ENCODE data around the gene AUTS2.

The AUTS2 gene

GRCh38 chr7:69844264-69844868 lies 246.1 kb downstream of the AUTS2 start:
- no peaks in the 10 kb centered on the region for H3K9me3 ChIP-seq (ENCODE audit: insufficient read depth, low read depth, low read length)
- no peak overlapping the region for H3K9ac ChIP-seq (ENCODE audit: low read depth, low read length)
- 94% methylated on average over 3 of the region's 4 CpGs for WGBS
- H3K27me3 ChIP-seq (ENCODE audit: insufficient read depth, low read length) = no peaks in the 10 kb centered on the region
- no peak overlapping the region for H3K4me3 ChIP-seq (ENCODE audit: low read length)
- no peak overlapping the region for H3K27ac ChIP-seq (ENCODE audit: low read depth, low read length)
- peaks cover 23% of the 10 kb centered on the region for H3K4me1 ChIP-seq (ENCODE audit: insufficient read depth, low read length)
- no peaks in the 10 kb centered on the region for H3K36me3 ChIP-seq (ENCODE audit: insufficient read depth, low read length)

GRCh38 chr7:69845721-69846495 lies 247.6 kb downstream of the AUTS2 start:
- Histone ChIP-seq H3K9ac (ENCODE audit: low read depth, low read length) (no peak overlapping the region), H3K4me3 (ENCODE audit: low read length) (no peak overlapping the region), H3K9me3 (ENCODE audit: insufficient read depth, low read depth, low read length) (no peaks in the 10 kb centered on the region), H3K36me3 (ENCODE audit: insufficient read depth, low read length) (no peaks in the 10 kb centered on the region), H3K27ac (ENCODE audit: low read depth, low read length) (no peak overlapping the region), H3K27me3 (ENCODE audit: insufficient read depth, low read length) (no peaks in the 10 kb centered on the region), H3K4me1 (ENCODE audit: insufficient read depth, low read length) (peaks cover 7% of the 10 kb centered on the region; the same call in 1 of the 2 replicates)
- 92% methylated on average over 3 of the region's 3 CpGs for WGBS

GRCh38 chr7:69847921-69848612 lies 249.8 kb downstream of the AUTS2 start:
- Histone ChIP-seq H3K4me3 (ENCODE audit: low read length) (no peak overlapping the region), H3K9ac (ENCODE audit: low read depth, low read length) (no peak overlapping the region), H3K27me3 (ENCODE audit: insufficient read depth, low read length) (no peaks in the 10 kb centered on the region), H3K27ac (ENCODE audit: low read depth, low read length) (no peak overlapping the region), H3K4me1 (ENCODE audit: insufficient read depth, low read length) (no peaks in the 10 kb centered on the region), H3K36me3 (ENCODE audit: insufficient read depth, low read length) (no peaks in the 10 kb centered on the region), H3K9me3 (ENCODE audit: insufficient read depth, low read depth, low read length) (no peaks in the 10 kb centered on the region)
- WGBS = 95% methylated on average over 6 of the region's 6 CpGs

GRCh38 chr7:69849268-69849667 lies 251.0 kb downstream of the AUTS2 start:
- Histone ChIP-seq H3K9ac (ENCODE audit: low read depth, low read length) (no peak overlapping the region), H3K4me1 (ENCODE audit: insufficient read depth, low read length) (no peaks in the 10 kb centered on the region), H3K36me3 (ENCODE audit: insufficient read depth, low read length) (no peaks in the 10 kb centered on the region), H3K27me3 (ENCODE audit: insufficient read depth, low read length) (no peaks in the 10 kb centered on the region), H3K4me3 (ENCODE audit: low read length) (no peak overlapping the region), H3K27ac (ENCODE audit: low read depth, low read length) (no peak overlapping the region), H3K9me3 (ENCODE audit: insufficient read depth, low read depth, low read length) (no peaks in the 10 kb centered on the region)
- 95% methylated on average over 2 of the region's 2 CpGs for WGBS

GRCh38 chr7:69857014-69857413 lies 258.7 kb downstream of the AUTS2 start:
- Histone ChIP-seq H3K4me1 (ENCODE audit: insufficient read depth, low read length) (peaks cover 38% of the 10 kb centered on the region), H3K9ac (ENCODE audit: low read depth, low read length) (no peak overlapping the region), H3K4me3 (ENCODE audit: low read length) (no peak overlapping the region), H3K27ac (ENCODE audit: low read depth, low read length) (no peak overlapping the region), H3K36me3 (ENCODE audit: insufficient read depth, low read length) (no peaks in the 10 kb centered on the region), H3K9me3 (ENCODE audit: insufficient read depth, low read depth, low read length) (no peaks in the 10 kb centered on the region), H3K27me3 (ENCODE audit: insufficient read depth, low read length) (no peaks in the 10 kb centered on the region)
- 95% methylated on average over 6 of the region's 6 CpGs for WGBS

GRCh38 chr7:69858471-69858870 lies 260.2 kb downstream of the AUTS2 start:
- Histone ChIP-seq H3K9me3 (ENCODE audit: insufficient read depth, low read depth, low read length) (no peaks in the 10 kb centered on the region), H3K27me3 (ENCODE audit: insufficient read depth, low read length) (no peaks in the 10 kb centered on the region), H3K9ac (ENCODE audit: low read depth, low read length) (no peak overlapping the region), H3K27ac (ENCODE audit: low read depth, low read length) (no peak overlapping the region; the same call in 1 of the 2 replicates), H3K4me3 (ENCODE audit: low read length) (no peak overlapping the region), H3K4me1 (ENCODE audit: insufficient read depth, low read length) (peaks cover 44% of the 10 kb centered on the region), H3K36me3 (ENCODE audit: insufficient read depth, low read length) (no peaks in the 10 kb centered on the region)
- 67% methylated on average over 1 of the region's 1 CpG for WGBS

GRCh38 chr7:69859342-69859741 lies 261.1 kb downstream of the AUTS2 start:
- Histone ChIP-seq H3K9ac (ENCODE audit: low read depth, low read length) (no peak overlapping the region), H3K36me3 (ENCODE audit: insufficient read depth, low read length) (no peaks in the 10 kb centered on the region), H3K27me3 (ENCODE audit: insufficient read depth, low read length) (no peaks in the 10 kb centered on the region), H3K27ac (ENCODE audit: low read depth, low read length) (no peak overlapping the region), H3K9me3 (ENCODE audit: insufficient read depth, low read depth, low read length) (no peaks in the 10 kb centered on the region), H3K4me3 (ENCODE audit: low read length) (no peak overlapping the region), H3K4me1 (ENCODE audit: insufficient read depth, low read length) (peaks cover 44% of the 10 kb centered on the region)
- WGBS = no CpG with 5 or more reads among the region's 1 CpG

GRCh38 chr7:69860486-69860885 lies 262.2 kb downstream of the AUTS2 start:
- Histone ChIP-seq H3K36me3 (ENCODE audit: insufficient read depth, low read length) (no peaks in the 10 kb centered on the region), H3K27me3 (ENCODE audit: insufficient read depth, low read length) (no peaks in the 10 kb centered on the region), H3K4me1 (ENCODE audit: insufficient read depth, low read length) (peaks cover 44% of the 10 kb centered on the region), H3K4me3 (ENCODE audit: low read length) (no peak overlapping the region), H3K9ac (ENCODE audit: low read depth, low read length) (no peak overlapping the region), H3K27ac (ENCODE audit: low read depth, low read length) (no peak overlapping the region), H3K9me3 (ENCODE audit: insufficient read depth, low read depth, low read length) (no peaks in the 10 kb centered on the region)
- WGBS = 92% methylated on average over 3 of the region's 3 CpGs

GRCh38 chr7:69860941-69861622 lies 262.8 kb downstream of the AUTS2 start:
- Histone ChIP-seq H3K27ac (ENCODE audit: low read depth, low read length) (no peak overlapping the region), H3K36me3 (ENCODE audit: insufficient read depth, low read length) (no peaks in the 10 kb centered on the region), H3K4me1 (ENCODE audit: insufficient read depth, low read length) (peaks cover 44% of the 10 kb centered on the region), H3K27me3 (ENCODE audit: insufficient read depth, low read length) (no peaks in the 10 kb centered on the region), H3K9me3 (ENCODE audit: insufficient read depth, low read depth, low read length) (no peaks in the 10 kb centered on the region), H3K9ac (ENCODE audit: low read depth, low read length) (no peak overlapping the region), H3K4me3 (ENCODE audit: low read length) (no peak overlapping the region)
- WGBS = 90% methylated on average over 3 of the region's 3 CpGs

GRCh38 chr7:69862413-69863064 lies 264.3 kb downstream of the AUTS2 start:
- no peaks in the 10 kb centered on the region for H3K36me3 ChIP-seq (ENCODE audit: insufficient read depth, low read length)

More at GRCh38 chr7:69862413-69863064, 264.3 kb downstream of the AUTS2 start:
- H3K4me3 ChIP-seq (ENCODE audit: low read length) = no peak overlapping the region
- no peaks in the 10 kb centered on the region for H3K9me3 ChIP-seq (ENCODE audit: insufficient read depth, low read depth, low read length)
- WGBS = 87% methylated on average over 3 of the region's 5 CpGs
- H3K4me1 ChIP-seq (ENCODE audit: insufficient read depth, low read length) = peaks cover 43% of the 10 kb centered on the region
- no peak overlapping the region for H3K27ac ChIP-seq (ENCODE audit: low read depth, low read length)
- no peaks in the 10 kb centered on the region for H3K27me3 ChIP-seq (ENCODE audit: insufficient read depth, low read length)
- H3K9ac ChIP-seq (ENCODE audit: low read depth, low read length) = no peak overlapping the region
